HG03565 (cell line): ENCODE data around the gene KCTD19.

Experiments
- ATAC-seq: cut with Tn5 transposase; IDR thresholded peaks from one replicate; pipeline ENCODE4 v1.9.1; 2021; ENCODE audit warnings: mild to moderate bottlenecking, moderate library complexity; ENCODE audit not compliant: unreplicated experiment

The KCTD19 gene

GRCh38 chr16:67326115-67326471 is 448 bp downstream of the KCTD19 start:
- ATAC-seq, result no peak

GRCh38 chr16:67317853-67318252 is 8.7 kb downstream of the KCTD19 start:
- ATAC-seq, result no peak

GRCh38 chr16:67312719-67313118 is 13.8 kb downstream of the KCTD19 start:
- ATAC-seq, result no peak

GRCh38 chr16:67311607-67312488 is 14.7 kb downstream of the KCTD19 start:
- peak; percentile 83 for ATAC-seq

- ATAC-seq, result no peak
Measured at GRCh38 chr16:67310561-67310960, 16.0 kb downstream of the KCTD19 start.

GRCh38 chr16:67305216-67306071 is 21.1 kb downstream of the KCTD19 start:
- no peak for ATAC-seq

- ATAC-seq, result no peak
Measured at GRCh38 chr16:67304020-67304419, 22.5 kb downstream of the KCTD19 start.

- ATAC-seq, result no peak
Measured at GRCh38 chr16:67302970-67303369, 23.6 kb downstream of the KCTD19 start.

- ATAC-seq, result no peak
Measured at GRCh38 chr16:67302076-67302475, 24.5 kb downstream of the KCTD19 start.

- ATAC-seq, result no peak
Measured at GRCh38 chr16:67301080-67301782, 25.3 kb downstream of the KCTD19 start.

- no peak for ATAC-seq
Measured at GRCh38 chr16:67299269-67299668, 27.3 kb downstream of the KCTD19 start.

- no peak for ATAC-seq
Measured at GRCh38 chr16:67298277-67298676, 28.3 kb downstream of the KCTD19 start.

- ATAC-seq, result no peak
Measured at GRCh38 chr16:67296420-67296819, 30.1 kb downstream of the KCTD19 start.

GRCh38 chr16:67294938-67295361 is 31.6 kb downstream of the KCTD19 start:
- ATAC-seq, result no peak

- ATAC-seq, result no peak
Measured at GRCh38 chr16:67294171-67294757, 32.3 kb downstream of the KCTD19 start.

- no peak for ATAC-seq
Measured at GRCh38 chr16:67291461-67291860, 35.1 kb downstream of the KCTD19 start.

- no peak for ATAC-seq
Measured at GRCh38 chr16:67287960-67288359, 38.6 kb downstream of the KCTD19 start.

- no peak for ATAC-seq
Measured at GRCh38 chr16:67286441-67287235, 39.9 kb downstream of the KCTD19 start.

GRCh38 chr16:67284699-67285646 is 41.6 kb downstream of the KCTD19 start:
- no peak for ATAC-seq
